HL-60 (cell line): ENCODE results near the gene ITSN1.

Source experiments
- DNase-seq, 2 experiments: peaks; one replicate each; pipeline ENCODE4 v3.0.0-alpha.2; 2010 to 2020; ENCODE audit warnings: low read depth in 1 of 2, low spot score in 1 of 2
- H3K27ac ChIP-seq: fragments of 250-450 bp; sonication (Bioruptor Pico); replicated peaks from 2 replicates; pipeline ENCODE4 v1.5.1; 2020; ENCODE audit warnings: mild to moderate bottlenecking, moderate library complexity
- H3K27me3 ChIP-seq: fragments of 250-450 bp; sonication (Bioruptor Pico); 2 replicates; pipeline ENCODE4 v1.5.1; 2021; ENCODE audit warnings: mild to moderate bottlenecking, moderate library complexity; ENCODE audit not compliant: insufficient read depth, poor library complexity, severe bottlenecking
- H3K4me3 ChIP-seq: replicated peaks from 2 replicates; pipeline ENCODE4 v1.5.1; 2011; ENCODE audit warnings: mild to moderate bottlenecking, control low read depth, low read length; ENCODE audit not compliant: insufficient read depth
- GABPA ChIP-seq: IDR thresholded peaks from 2 replicates; pipeline ENCODE4 v1.6.1; 2012; ENCODE audit warnings: low read depth
- POLR2AphosphoS5 ChIP-seq: IDR thresholded peaks from 2 replicates; pipeline ENCODE4 v1.6.1; 2012; ENCODE audit warnings: low read depth
- SPI1 ChIP-seq: IDR thresholded peaks from 2 replicates; pipeline ENCODE4 v1.6.1; 2012; ENCODE audit warnings: low read depth, mild to moderate bottlenecking, borderline replicate concordance
- TF ChIP-seq, protein P1 (sequence below): IDR thresholded peaks from 2 replicates; pipeline ENCODE4 v1.6.1; 2012; ENCODE audit warnings: low read depth; ENCODE audit not compliant: insufficient replicate concordance
- TF ChIP-seq, protein P2 (sequence below): IDR thresholded peaks from one replicate; pipeline ENCODE4 v1.5.1; 2011; ENCODE audit warnings: low read length, control low read depth, inconsistent platforms; ENCODE audit not compliant: insufficient read depth

Gene ITSN1

DNA sequence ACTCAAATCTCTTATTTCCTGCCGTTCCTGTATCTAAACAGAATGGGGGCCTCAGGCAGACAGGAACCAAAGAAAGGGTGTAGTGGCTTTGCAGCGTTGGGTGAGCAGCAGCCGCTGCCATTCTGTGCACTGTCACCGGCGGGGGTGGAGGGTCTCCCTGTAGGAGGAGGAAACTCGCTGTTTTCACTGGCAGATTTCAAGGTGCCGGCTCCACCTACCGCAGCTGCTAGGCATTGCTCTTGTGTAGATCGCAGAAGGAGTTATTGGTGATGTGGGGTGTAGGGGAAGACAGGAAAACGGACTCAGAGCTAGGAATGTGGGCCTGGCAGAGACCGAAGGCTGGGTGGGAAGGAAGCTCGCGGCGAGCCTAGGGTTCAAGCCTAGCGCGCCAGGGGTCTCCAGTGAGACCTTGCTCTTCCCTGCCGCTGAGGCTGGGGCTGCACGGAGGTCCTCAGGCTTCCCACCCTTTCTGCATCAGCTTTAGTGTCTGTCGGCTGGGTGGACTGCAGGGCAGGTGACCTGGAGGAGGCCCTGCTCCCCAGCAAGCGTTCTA lies 252.5 kb downstream of the ITSN1 start:
- Histone ChIP-seq H3K27me3 (no peaks in the 10 kb centered on the region), H3K4me3 (no peak overlapping the region; the same call in 1 of the 2 replicates), H3K27ac (no peak overlapping the region)
- DNase-seq = peak; percentile 57 to 85
- TF ChIP-seq, protein P1, sequence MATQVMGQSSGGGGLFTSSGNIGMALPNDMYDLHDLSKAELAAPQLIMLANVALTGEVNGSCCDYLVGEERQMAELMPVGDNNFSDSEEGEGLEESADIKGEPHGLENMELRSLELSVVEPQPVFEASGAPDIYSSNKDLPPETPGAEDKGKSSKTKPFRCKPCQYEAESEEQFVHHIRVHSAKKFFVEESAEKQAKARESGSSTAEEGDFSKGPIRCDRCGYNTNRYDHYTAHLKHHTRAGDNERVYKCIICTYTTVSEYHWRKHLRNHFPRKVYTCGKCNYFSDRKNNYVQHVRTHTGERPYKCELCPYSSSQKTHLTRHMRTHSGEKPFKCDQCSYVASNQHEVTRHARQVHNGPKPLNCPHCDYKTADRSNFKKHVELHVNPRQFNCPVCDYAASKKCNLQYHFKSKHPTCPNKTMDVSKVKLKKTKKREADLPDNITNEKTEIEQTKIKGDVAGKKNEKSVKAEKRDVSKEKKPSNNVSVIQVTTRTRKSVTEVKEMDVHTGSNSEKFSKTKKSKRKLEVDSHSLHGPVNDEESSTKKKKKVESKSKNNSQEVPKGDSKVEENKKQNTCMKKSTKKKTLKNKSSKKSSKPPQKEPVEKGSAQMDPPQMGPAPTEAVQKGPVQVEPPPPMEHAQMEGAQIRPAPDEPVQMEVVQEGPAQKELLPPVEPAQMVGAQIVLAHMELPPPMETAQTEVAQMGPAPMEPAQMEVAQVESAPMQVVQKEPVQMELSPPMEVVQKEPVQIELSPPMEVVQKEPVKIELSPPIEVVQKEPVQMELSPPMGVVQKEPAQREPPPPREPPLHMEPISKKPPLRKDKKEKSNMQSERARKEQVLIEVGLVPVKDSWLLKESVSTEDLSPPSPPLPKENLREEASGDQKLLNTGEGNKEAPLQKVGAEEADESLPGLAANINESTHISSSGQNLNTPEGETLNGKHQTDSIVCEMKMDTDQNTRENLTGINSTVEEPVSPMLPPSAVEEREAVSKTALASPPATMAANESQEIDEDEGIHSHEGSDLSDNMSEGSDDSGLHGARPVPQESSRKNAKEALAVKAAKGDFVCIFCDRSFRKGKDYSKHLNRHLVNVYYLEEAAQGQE = no peak
- TF ChIP-seq, protein P2, sequence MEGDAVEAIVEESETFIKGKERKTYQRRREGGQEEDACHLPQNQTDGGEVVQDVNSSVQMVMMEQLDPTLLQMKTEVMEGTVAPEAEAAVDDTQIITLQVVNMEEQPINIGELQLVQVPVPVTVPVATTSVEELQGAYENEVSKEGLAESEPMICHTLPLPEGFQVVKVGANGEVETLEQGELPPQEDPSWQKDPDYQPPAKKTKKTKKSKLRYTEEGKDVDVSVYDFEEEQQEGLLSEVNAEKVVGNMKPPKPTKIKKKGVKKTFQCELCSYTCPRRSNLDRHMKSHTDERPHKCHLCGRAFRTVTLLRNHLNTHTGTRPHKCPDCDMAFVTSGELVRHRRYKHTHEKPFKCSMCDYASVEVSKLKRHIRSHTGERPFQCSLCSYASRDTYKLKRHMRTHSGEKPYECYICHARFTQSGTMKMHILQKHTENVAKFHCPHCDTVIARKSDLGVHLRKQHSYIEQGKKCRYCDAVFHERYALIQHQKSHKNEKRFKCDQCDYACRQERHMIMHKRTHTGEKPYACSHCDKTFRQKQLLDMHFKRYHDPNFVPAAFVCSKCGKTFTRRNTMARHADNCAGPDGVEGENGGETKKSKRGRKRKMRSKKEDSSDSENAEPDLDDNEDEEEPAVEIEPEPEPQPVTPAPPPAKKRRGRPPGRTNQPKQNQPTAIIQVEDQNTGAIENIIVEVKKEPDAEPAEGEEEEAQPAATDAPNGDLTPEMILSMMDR = peak; percentile 63

DNA sequence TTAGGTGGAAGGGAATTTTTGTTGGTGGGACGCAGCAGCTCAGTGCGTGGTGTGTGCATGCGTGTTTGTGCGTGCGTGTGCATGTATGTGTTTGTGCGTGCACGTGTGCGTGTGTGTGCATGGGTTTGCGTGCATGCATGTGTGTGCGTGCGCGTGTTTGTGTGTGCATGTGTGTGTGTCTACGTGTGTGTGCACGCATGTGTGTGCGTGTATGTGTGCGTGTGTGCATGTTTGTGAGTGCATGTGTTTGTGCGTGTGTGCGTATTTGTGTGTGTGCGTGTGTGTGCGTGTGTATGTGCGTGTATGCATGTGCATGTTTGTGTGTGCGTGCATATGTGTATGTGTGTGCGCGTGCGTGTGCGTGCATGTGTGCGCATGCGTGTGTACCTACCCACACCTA lies 253.1 kb downstream of the ITSN1 start:
- Histone ChIP-seq H3K27ac (no peak overlapping the region), H3K27me3 (no peaks in the 10 kb centered on the region), H3K4me3 (no peak overlapping the region)
- no peak for DNase-seq
- TF ChIP-seq POLR2AphosphoS5 (no peak), SPI1 (no peak), GABPA (no peak)
- TF ChIP-seq, protein P2 = no peak
- TF ChIP-seq, protein P1 = no peak

DNA sequence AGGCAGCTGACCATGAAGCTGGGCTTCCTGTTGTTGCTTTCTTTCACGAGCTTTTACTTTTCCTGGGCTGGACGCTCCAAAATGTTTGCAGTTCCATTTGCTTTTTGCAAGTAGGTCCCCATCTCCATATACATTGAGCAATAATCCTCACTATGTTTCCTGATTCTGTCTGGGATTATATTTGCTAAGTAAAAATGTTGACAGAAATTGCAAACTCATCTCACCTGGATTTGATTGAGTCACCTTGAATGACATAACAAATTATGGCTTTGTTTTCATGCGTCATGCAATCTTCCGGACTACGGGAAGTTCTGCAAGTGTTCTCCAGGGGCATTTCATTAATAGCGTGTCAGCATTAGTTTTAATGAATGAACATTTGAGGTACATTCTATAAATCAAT lies 254.4 kb downstream of the ITSN1 start:
- TF ChIP-seq POLR2AphosphoS5 = no peak
- TF ChIP-seq, protein P2 = no peak
- no peak for TF ChIP-seq SPI1
- TF ChIP-seq, protein P1 = no peak
- no peak for TF ChIP-seq GABPA
- no peak overlapping the region for H3K4me3 ChIP-seq
- DNase-seq = no peak
- no peak overlapping the region for H3K27ac ChIP-seq
- no peaks in the 10 kb centered on the region for H3K27me3 ChIP-seq
